Measurements from ENCODE around the gene EFCAB11.

EFCAB11 gene

DNA sequence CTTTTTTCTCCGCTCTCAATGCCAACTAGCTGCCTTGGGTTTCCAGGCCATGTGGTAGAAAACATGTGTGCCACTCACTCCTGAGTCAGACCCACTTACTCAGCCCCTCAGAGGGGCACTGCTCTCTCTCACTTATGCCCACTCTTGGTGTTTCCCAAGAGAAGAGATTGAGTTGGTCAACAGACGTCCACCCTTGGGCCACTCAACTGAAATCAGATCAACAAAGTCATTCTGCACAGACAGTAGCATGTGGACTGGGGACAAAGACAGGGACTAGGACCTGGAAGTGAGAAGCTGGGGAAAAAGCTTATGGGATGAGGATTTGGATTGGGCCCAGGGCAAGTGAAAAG is 161.2 kb downstream of the EFCAB11 start:
- DNase-seq (ENCODE audit: low read depth): no peak
- no peak overlapping the region for H3K4me3 ChIP-seq (replicated peaks; ENCODE audit: low read depth, low read length)
- TF ChIP-seq, protein P1, sequence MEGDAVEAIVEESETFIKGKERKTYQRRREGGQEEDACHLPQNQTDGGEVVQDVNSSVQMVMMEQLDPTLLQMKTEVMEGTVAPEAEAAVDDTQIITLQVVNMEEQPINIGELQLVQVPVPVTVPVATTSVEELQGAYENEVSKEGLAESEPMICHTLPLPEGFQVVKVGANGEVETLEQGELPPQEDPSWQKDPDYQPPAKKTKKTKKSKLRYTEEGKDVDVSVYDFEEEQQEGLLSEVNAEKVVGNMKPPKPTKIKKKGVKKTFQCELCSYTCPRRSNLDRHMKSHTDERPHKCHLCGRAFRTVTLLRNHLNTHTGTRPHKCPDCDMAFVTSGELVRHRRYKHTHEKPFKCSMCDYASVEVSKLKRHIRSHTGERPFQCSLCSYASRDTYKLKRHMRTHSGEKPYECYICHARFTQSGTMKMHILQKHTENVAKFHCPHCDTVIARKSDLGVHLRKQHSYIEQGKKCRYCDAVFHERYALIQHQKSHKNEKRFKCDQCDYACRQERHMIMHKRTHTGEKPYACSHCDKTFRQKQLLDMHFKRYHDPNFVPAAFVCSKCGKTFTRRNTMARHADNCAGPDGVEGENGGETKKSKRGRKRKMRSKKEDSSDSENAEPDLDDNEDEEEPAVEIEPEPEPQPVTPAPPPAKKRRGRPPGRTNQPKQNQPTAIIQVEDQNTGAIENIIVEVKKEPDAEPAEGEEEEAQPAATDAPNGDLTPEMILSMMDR (IDR thresholded peaks at IDR 0.05; ENCODE audit: low read length, missing control alignments): no peak

DNA sequence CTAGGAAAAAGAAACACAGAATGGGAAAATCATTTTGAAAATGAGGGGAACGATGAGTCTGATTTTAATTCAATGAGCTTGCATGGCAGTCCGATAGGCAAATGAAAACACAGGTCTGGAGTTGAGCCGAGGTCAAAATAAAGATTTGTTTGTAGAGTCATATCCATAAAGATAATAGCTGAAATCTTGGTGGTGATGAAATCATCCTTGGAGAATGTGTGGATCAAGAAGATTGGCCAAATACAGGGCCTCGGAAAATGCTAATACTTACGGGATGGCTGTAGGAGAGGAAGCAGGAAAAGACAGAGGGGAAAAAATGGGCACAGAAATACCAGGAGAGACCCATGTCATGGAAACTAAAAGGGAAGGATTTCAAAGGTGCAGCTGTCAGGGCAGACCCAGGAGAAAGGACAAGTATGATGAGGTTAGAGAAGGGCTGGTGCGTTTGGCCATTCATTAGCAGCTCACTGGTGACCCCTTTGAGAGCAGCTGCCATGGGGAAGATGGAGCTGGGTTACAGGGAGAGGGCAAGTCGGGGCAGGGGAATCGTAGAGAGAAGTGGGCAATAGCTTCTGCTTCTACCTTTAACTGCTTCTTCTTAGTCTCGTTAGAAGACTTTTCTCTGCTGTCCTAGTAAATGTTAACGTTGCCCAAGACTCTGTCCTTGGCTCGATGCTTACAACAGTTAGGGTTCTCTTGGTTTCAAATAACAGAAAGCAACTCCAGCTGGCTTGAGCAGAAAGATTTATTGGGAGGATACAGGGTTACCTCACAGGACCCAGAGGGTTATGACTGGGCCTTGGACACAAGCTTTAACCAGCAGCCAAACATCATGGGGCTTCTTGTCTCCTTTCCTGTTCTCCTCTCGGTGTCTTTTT is 161.8 kb downstream of the EFCAB11 start:
- H3K4me3 ChIP-seq (replicated peaks; ENCODE audit: low read depth, low read length): no peak overlapping the region
- TF ChIP-seq, protein P1 (IDR thresholded peaks at IDR 0.05; ENCODE audit: low read length, missing control alignments): no peak
- DNase-seq (ENCODE audit: low read depth): peak; percentile 53

DNA sequence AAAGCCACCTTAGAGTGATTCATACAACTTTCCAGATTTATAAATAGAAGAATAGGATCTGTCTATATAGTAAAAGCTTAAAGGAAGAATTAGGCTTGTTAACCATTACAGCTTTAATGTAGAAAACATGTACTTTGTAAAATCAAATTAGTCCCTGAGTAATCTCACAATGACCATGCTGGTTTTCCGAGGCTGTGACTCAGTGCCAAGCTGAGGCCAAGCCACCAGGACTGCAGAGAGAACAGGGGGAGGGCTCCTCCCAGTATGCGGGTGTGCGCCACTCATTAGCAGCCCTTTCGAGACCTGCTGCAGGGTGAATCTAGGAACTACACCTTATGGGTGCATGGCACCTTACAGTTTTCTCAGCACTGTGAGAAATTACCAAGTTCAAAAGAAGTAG is 167.0 kb downstream of the EFCAB11 start:
- TF ChIP-seq, protein P1 (IDR thresholded peaks at IDR 0.05; ENCODE audit: low read length, missing control alignments): no peak
- no peak for DNase-seq (ENCODE audit: low read depth)
- H3K4me3 ChIP-seq (replicated peaks; ENCODE audit: low read depth, low read length): no peak overlapping the region

DNA sequence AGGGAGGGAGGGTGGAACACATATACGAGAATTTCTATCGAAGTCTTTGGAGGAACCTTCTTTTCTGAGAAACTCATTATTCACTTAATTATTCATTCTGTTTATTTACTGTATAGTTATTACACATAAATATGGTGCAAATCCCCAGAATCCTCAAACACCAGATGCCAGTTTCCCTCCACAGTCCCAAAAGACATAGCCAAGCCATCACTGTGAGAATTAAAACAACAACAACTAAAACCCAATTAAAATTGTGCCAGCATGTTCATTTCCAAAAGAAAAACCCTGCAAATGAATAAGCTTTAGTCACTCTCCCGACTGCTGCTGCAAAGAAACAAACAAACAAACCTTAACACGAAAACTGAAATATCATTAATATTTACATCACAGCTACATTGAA is 173.5 kb downstream of the EFCAB11 start:
- H3K4me3 ChIP-seq (replicated peaks; ENCODE audit: low read depth, low read length): no peak overlapping the region
- no peak for DNase-seq (ENCODE audit: low read depth)
- TF ChIP-seq, protein P1 (IDR thresholded peaks at IDR 0.05; ENCODE audit: low read length, missing control alignments): no peak

DNA sequence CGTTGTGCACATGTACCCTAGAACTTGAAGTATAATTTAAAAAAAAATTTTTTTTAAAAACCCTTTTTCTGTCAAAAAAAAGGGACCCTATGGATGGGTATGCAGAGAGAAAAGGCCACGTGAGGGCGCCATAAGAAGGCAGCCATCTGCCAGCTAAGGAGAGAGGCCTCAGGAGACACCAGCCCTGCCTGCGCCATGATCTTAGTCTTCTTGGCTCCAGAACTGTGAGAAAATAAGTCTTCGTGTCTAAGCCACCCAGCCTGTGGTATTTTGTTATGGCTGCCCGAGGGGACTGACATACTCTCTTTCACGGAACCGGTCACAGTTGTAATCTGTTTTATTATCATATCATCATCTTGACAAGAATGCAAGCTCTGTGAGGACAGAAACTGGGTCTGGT is 174.8 kb downstream of the EFCAB11 start:
- no peak overlapping the region for H3K4me3 ChIP-seq (replicated peaks; ENCODE audit: low read depth, low read length)
- TF ChIP-seq, protein P1 (IDR thresholded peaks at IDR 0.05; ENCODE audit: low read length, missing control alignments): no peak
- DNase-seq (ENCODE audit: low read depth): no peak

DNA sequence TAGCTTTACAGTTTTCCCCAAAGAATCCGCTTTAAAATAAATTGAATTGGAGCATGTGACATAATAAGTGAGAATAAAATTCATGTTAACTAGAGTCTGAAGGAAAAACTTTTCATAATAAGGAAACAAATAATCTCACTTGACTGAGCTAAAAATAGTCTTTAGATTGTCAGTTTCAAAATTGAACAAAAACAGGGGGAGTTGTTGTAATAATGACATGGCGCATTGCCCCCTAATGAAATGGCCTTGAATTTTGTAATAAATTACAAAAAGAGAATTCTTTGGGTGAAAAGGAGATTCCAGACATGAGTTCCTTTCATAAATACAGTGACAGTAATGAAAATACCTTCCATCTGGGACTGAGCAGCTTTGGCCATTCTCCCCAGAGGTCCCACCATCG is 178.6 kb downstream of the EFCAB11 start:
- no peak for DNase-seq (ENCODE audit: low read depth)
- TF ChIP-seq, protein P1 (IDR thresholded peaks at IDR 0.05; ENCODE audit: low read length, missing control alignments): no peak
- H3K4me3 ChIP-seq (replicated peaks; ENCODE audit: low read depth, low read length): no peak overlapping the region

DNA sequence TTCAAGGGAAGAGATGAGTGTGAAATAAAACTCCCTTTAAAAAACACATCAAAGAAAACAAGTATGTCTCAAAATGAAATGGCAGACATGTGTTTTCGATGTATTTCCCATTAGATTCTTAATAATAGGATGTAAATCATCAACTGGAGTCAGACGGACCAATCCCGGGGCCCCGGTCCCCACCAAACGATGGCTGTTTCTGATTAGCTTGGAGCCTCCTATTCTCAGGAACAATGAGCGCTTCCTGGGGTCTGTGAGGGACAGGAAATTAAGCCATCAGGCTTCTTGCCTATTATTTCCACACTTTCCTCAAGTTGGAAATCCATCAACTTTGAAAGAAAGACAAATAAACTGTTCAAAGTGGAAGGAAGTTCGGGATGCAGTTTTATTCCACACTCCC is 179.4 kb downstream of the EFCAB11 start:
- no peak for DNase-seq (ENCODE audit: low read depth)
- TF ChIP-seq, protein P1 (IDR thresholded peaks at IDR 0.05; ENCODE audit: low read length, missing control alignments): no peak
- H3K4me3 ChIP-seq (replicated peaks; ENCODE audit: low read depth, low read length): no peak overlapping the region

All from fibroblast of pulmonary artery (primary cell).